Ammon's horn (tissue), 1 donor: Measurements from ENCODE around the gene DDIAS.
"Not testable (repeated sequence)": the region's sequence is repeated elsewhere in the genome, so short reads cannot be mapped to it uniquely, and the experiment has no call there.

ENCODE experiments used
- DNase-seq: peaks from one replicate; pipeline ENCODE4 v3.0.0-alpha.2; 2016; ENCODE audit warnings: low spot score

Gene DDIAS

DNA sequence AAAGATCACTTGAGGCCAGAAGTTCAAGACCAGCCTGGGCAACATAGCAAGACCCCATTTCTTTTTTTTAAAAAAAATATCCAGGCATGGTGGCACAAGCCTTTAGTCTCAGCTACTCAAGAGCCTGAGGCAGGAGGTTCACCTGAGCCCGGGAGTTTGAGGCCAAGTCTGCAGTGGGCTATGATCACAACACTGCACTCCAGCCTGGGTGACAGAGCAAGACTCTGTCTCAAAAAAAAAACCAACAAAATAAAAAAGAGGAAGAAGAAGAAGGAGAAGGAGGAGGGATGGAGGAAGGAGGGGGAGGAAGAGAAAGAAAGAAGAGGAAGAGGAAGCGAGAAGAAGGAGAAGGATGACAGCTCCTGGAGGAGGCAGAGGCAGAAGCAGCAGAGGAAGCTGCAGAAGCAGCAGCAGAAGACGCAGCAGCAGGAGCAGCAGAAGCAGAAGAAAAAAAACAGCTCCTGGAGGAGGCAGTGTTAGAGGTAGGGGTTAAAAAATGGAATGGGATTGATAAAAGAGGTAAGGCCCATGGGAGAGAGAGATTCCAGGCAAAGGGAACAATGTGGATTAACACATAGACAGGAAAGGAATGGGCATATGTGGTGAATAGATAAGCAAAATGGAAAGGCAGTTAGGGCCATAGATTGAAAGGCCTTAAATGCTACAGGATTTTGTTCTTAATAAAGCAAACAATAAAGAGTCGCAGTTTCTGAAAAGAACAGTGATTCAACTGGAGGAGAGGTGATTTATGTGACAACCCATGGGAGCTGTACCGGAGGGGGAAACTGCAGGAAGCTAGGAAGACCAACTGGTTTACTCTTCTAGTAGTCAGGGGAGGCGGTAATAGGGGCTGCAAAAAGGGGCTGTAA lies 12.2 kb upstream of the DDIAS start:
- peak; percentile 57 for DNase-seq

DNA sequence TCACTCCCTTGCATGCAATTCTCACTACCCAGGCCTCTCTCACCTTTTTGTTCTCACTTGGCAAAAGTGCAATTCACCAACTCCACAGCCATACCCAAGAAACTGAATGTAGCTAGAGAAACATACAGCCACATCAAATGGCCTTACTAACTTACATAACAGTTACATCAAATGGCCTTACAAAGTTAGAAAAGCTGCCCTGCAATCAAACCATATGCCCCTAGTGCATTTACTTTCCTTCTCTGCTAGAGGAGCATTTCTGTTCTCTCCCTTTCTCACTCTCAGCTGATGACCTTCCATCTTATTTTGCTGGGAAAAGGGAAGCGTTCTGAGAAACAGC lies 11.6 kb upstream of the DDIAS start:
- DNase-seq, result no peak

DNA sequence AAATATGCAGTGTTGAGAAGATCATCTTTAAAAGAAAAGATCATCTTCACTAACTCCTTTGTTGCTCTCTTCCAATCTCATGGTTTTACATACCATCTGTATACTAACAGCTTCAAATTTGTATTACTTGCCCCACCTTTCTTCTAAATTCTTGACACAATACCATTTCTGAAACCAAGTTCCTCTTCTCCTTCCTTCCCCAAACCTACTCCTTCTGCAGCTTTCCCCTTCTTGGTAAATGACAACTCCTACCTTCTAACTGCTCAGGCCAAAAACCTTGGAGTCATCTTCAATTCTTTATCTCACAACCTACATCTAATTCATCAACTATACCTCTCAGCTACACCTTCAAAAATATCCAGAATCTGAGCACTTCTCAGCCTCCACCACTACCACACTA lies 10.6 kb upstream of the DDIAS start:
- no peak for DNase-seq

DNA sequence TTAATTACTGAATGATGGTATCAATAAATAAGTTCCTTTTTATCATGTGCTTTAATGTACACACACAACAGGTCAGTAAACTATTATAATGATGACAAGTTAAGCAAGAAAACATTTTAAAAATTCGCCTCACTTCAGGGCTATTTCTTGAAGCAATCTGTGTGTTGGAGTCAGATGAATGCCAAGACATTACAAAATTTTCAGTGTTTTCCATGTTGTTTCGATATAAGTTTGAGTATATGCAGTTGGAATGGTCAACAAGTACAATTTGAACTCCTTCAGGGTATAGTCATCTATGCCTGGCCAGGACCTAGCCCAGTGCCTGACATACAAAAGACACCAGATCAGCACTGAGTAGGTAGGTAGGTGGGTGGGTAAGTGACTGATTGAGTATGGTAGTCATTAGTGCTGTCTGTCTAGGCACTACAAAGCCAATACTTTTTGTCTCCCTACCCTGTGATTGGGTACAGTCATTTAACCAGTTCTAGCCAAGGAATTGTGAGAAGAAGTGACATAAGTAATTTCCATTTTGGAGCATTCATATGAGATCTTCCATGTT lies 8.8 kb upstream of the DDIAS start:
- DNase-seq, result no peak

DNA sequence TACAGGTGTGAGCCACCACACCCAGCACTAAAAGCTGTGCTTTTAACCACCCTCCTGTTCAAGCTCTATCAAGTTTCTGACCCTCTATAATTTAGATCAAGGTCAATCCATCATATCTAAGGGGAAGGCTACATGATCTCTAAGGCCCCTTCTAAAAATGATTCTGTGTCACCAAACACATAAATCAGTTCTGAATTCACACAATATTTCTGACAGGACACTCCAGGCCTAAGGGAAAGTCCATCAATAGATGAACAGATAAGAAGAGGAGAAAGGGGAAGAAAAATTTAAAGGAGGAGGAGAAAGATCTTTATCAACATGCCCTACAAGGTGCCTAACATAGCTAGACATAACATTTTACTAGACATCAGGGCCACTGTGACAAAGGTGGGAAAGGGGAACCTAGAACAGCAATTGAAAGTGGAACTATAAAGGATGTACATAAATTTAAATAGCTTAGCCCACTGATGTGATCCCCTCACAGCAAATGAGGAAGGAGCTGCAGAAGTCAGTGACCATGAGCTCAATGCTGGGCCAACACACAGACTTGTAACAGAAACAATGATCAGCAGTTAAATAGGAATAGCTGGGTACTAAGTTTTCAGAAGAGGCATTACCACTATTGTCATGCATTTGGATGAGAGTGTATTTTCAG lies 6.0 kb upstream of the DDIAS start:
- DNase-seq, result peak; percentile 36

DNA sequence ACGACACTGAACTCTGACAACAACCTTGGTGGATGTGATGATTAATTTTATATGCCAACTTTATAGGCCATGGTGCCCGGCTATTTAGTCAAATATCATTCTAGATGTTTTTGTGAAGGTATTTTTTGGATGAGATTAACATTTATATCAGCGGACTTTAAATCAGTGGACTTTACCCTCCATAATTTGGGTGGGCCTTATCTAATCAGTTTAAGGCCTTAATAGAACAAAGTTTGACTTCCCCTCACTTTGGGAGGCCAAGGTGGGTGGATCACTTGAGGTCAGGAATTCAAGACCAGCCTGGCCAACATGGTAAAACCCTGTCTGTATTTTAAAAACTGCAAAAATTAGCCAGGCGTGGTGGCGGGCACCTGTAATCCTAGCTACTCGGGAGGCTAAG lies 5.4 kb upstream of the DDIAS start:
- DNase-seq, result no peak

DNA sequence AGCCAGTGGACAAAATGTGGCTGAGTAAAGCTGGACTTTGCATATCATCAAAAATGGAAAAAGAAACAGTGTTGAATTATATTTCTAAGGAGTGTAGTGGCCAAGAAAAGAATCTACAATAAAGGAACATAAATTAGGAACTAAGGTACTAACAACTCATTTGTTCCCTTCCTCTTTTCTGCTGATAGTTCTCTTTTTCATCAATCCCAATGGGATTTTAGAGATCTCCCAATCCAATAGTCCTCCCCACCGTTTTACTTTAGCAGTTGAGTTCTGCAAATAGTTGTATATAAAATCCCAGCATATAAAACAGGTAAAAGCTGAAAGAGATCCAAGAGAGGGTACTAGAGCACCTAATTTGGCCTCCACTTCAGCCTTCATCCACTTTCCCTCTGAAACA lies 3.3 kb upstream of the DDIAS start:
- DNase-seq, result no peak

DNA sequence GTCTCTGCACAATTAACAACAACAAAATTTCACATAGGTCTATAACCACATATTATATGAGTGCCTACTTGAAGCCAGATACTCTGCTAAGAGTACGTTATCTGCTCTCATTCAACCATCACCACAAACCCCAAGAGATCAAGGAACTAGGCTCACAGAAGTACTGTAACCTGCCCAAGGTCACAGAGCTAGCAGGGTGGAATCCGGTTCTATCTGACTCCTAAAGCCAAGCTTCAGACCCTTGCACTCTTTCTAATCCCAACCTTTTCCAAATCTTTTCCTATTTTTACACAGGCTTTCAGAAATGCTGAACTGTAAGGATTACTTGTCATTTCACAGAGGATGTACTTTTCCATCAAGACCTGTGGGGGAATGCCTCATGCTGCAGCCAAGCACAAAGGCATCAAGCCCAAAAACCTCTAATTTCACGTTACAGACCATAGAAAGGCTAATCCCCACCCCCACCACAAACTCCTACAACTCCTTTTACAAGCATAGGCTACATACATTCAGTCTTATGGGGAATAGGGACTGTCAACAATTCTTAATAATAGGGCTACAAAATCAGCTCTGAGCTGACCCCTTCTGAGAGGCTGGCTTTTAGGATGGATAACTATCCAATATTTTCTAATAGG lies 2.2 kb upstream of the DDIAS start:
- peak; percentile 6 for DNase-seq

DNA sequence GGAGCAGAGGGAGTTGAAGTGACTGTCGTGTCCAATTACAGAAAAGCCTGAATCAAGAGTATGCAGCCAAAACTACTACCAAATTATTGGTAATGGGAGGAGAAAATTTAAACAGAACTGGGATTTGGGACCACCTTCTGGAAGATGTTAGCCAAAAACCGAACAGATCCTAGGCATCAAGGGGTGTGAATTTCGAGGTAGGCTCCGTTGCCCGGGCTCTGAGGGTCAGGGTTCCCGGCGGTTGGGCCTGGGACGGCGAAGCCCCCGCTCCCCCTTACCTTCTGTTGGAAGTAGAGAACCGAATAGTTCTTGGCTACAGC lies 1.6 kb upstream of the DDIAS start:
- no peak for DNase-seq

DNA sequence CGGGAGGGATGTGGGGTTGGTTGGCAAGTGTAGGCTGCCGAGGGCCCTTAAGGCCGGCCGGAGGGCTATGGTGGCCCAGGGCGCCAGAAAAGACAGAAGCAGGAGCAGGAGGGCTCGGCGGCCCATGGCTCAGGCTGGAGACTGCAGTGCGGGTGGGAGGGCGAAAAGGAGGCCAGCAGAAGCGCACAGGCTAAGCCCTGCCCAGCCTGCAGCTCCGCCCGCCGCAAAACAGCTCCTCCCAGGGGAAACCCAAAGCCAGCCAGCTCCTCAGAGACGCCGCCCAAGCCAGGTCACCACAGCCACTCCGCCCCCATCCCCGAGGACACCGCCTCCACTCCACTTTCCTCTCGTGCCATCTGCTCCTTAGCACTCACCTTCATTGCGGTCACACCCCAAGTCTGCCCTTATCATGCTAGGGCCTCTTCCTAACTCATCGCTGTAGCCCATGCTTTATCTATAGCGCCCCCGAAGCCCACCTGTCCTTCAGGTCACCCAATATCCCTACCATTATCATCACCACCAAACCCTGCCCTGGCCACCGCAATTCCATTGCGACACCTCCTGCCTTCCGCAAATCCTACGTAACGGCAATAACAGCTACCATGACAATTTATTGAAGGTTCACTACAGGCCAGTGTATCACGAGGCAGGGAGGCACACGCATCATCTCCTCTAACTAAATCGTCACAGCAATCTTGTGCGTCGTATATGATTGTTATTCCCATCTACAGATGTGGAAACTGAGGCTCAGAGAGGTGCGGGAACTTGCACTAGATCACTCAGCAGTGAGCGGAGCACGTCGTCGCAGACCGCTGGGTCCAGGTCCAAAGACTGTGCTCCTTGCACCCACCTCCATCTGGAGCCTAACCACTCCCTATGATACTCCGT lies 1.0 kb upstream of the DDIAS start, which contains the start of gene PRCP:
Gene PRCP (minus strand): TSS at position 154 of the 888 bp plus-strand sequence. CDS start 28 bp downstream, at position 126.
- peak; percentile 93 for DNase-seq

DNA sequence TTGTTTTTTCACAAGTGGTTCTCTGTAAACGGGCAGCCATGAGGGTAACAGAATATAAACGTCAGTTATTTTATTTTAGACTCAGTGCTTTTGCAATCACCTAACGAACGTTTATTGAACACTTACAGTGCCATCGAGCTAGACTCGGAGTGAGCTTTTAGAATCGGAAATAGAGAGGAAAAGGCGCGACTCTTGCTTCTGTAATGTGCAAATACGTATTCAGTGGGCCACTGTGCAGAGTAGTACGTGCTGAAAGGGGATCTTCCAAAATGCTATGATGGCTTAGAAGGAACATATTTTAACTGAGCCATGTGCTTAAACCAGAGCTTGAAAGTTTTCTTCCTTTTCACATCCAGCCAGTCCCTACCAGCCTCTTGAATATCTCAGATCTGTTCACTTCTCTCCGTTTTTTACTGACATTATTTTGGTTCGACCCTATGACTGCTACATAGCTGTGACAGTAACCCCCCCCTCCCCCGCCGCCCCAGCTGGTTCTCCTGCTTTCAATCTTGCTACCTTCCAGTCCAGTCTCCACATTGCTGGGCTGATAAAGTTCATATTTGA lies 468 bp downstream of the DDIAS start:
- no peak for DNase-seq

DNA sequence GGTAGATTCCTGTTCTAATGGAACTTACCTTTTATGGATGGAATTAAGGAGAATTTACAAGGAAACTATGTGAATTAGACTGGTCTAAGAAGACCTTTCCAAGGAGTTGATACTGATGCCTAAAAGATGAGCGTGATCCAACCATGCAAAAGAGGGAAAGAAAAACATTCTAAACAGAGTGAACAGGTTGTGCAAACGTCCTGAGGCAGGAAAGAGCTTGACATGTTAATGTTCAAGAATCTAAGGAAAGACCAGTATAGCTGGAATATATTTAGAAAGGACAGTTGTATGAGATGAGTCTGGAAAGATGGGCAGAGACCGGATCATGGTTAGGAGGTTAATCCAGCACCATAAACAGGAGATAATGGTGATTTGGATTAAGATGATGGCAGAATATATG lies 1.3 kb downstream of the DDIAS start:
- no peak for DNase-seq

DNA sequence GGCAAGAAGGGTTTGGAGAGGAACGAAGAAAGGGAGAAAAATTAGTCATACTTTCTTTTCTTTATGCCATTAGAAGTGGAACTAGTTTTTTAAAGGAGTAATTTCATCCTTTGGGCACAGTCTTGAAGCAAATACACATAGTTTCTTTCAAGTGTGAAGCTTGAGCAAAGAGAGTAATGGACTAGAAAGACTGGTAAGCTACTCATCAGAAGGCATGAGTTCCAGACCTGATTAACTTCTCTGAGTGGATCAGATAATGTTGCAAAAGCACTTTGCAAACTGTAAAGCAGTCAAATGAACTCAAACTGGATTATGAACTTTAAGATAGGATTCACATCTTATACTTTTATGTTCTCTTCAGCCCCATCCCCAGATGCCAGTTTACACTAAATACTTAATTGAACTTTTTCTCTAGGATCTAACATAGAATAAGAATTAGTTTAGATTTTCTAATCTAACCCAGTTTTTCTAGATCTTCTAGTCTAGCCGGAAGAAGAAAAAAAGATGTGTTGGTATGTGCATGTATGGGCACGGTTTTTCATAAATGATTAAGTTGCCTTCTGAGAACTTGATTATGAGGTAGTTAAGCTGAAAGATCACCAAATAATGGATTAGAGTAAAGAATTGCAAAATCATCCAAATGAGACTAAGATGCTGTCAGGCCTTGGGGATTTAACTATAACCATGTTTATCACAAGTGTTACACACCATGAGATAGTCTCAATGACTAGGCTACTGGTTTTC lies 2.5 kb downstream of the DDIAS start:
- no peak for DNase-seq

DNA sequence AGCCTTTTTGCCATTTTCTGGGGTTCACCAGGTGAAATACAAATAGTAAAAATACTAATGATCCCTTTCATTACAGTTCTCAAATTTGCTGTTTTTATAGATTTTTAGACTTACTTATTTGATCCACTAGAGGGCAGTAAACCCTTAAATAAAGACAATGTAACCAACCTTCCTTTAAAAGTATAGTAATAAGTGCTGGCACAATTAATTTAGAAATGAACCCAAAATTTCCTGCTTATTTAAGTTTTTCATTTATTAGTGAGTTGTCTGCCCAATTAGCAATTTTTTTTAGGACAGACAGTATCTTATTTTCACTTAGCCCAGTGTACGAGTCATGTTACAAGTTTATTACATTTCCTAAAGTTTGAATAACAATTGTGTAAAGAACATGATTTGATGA lies 4.7 kb downstream of the DDIAS start:
- DNase-seq, result peak; percentile 10

DNA sequence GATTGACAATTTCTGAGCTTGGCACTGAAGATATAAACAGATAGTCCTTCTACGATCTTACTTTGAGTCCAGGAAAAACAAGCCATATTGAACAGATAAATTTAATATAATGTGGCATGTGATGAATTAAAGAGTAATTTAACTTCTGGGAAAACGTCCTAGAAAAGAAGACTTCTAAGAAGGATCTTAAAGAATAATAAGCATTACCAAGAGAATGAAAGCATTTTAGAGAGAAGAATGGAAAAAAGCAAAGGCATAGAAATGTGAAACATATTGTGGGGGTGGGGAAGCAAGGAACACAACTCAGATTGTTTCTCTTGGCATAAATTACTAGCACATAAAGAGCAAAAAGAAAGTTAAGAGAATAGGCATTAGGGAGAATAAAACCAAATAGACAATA lies 5.4 kb downstream of the DDIAS start:
- no peak for DNase-seq

DNA sequence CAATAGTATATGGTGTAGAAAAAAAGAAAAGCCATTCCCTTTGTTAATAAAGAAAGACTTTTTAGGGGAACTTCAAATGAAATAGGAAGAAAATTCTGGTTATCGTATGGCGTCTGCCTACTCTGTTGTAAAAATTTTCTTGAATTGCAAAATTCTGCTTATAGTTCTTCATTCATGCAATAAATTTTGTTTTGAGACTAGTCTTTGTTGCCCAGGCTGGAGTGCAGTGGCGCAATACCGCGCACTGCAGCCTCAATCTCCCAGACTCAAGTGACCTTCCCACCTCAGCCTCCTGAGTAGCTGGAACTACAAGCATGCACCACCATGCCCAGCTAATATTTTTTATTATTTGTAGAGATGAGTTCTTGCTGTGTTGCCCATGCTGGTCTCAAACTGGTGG lies 5.8 kb downstream of the DDIAS start:
- no peak for DNase-seq

DNA sequence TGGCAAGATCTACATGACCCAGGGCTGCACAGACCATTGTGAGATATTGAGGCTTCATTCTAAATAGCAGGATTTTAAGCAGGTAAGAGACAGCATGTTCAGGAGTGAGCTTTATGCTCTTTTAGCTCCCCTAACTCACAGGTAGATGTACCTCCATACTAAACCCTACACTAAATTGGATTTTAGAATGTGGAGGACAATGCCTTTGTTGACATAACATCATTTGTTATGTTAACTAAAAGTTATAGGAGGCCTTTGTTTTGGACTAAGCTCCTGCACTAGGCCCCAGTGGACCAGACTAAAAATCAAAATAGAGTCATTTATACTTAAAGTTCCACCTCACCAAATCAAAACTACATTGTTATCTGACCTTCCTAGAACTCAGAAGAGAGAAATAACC lies 6.8 kb downstream of the DDIAS start:
- DNase-seq, result no peak

DNA sequence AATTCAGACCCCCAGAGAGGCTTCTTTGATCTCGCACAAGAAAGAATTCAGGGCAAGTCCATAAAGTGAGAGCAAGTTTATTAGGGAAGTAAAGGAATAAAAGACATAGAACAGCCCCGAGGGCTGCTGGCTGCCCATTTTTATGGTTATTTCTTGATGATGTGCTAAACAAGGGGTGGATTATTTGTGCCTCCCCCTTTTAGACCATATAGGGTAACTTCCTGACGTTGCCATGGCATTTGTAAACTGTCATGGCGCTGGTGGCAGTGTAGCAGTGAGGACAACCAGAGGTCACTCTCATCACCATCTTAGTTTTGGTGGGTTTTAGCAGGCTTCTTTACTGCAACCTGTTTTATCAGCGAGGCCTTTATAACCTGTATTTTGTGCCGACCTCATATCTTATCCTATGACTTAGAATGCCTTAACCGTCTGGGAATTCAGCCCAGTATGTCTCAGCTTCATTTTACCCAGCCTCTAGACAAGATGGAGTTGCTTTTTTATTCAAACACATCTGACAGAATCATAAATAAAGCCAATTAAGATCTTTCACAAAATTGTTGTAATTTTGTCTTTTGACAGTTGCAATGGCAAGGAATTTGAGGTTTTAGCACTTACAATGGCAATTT lies 7.6 kb downstream of the DDIAS start:
- DNase-seq, result no peak

DNA sequence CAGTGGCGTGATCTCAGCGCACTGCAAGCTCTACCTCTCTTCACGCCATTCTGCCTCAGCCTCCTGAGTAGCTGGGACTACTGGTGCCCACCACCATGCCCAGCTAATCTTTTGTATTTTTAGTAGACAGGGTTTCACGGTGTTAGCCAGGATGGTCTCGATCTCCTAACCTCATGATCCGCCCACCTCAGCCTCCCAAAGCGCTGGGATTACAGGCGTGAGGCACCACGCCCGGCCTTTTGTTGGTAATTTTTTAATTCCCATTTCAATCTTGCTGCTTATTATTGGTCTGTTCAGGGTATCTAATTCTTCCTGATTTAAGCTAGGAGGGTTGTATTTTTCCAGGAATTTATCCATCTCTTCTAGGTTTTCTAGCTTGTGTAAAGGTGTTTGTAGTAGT lies 18.2 kb downstream of the DDIAS start:
- DNase-seq, result not testable (repeated sequence)

DNA sequence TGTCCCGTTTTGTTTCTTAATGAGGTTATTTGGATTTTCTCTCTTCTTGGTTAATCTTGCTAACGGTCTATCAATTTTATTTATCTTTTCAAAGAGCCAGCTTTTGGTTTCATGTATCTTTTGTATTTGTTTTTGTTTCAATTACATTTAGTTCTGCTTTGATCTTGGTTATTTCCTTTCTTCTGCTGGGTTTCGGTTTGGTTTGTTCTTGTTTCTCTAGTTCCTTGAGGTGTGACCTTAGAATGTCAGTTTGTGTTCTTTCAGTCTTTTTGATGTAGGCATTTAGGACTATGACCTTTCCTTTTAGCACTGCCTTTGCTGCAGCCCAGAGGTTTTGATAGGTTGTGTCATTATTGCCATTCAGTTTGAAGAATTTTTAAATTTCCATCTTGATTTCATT lies 18.7 kb downstream of the DDIAS start:
- DNase-seq, result not testable (repeated sequence)
